HepG2 (cell line): ENCODE results near the gene KIAA1958. TPM values are rescaled to one million over a fixed set of nuclear protein-coding genes. Genes with fewer than 3 reads are reported as not detected.

ENCODE experiments used
- ATAC-seq: fragments of 200-7000 bp; cut with Tn5 transposase; 3 replicates; pipeline ENCODE4 v1.9.1; 2020; ENCODE audit warnings: mild to moderate bottlenecking, moderate library complexity
- BruUV-seq: library from RNA; stranded (reverse); fragments of 400-500 nt; replicated peaks from 2 replicates; lab custom pipeline; 2021; lab: Mats Ljungman, UMichigan
- CTCF ChIA-PET: fragments of 300-600 bp; formaldehyde crosslinking; extraction: SDS; loops from one replicate; lab custom pipeline; 2021; ENCODE audit warnings: low total read pairs, inconsistent platforms, low intra/inter-chr PET ratio; lab: Yijun Ruan, JAX
- POLR2A ChIA-PET: fragments of 350-600 bp; sonication (Branson Sonifier 250); formaldehyde crosslinking; loops from one replicate; lab custom pipeline; 2020; ENCODE audit warnings: antibody characterized with exemption, inconsistent platforms; lab: Yijun Ruan, JAX
- DNase-seq: peaks from one replicate; pipeline ENCODE4 v3.0.0-alpha.2; 2015; ENCODE audit warnings: low spot score
- FAIRE-seq: peaks from 3 replicates; lab custom pipeline; 2011; peaks lifted over from hg19 to GRCh38; lab: Jason Lieb, UNC
- H2AFZ ChIP-seq: one replicate; pipeline ENCODE4 v1.6.1; 2011; ENCODE audit warnings: low read length, inconsistent platforms
- H3K27ac ChIP-seq: fragments of 300-600 bp; 3 replicates; pipeline ENCODE4 v1.8.0; 2011; ENCODE audit warnings: mixed run types, mild to moderate bottlenecking, mixed read lengths, low read length, inconsistent platforms; ENCODE audit not compliant: insufficient read depth; ENCODE audit errors: extremely low read length
- H3K27me3 ChIP-seq, 2 experiments: fragments of 200-600 bp in 1 of 2; 2 replicates in 1 of 2; 3 replicates in 1 of 2; pipeline versions ENCODE4 v1.6.0 to v1.8.0; 2011; ENCODE audit warnings: low read length in 2 of 2, mild to moderate bottlenecking in 2 of 2, moderate library complexity in 2 of 2, inconsistent platforms in 1 of 2; ENCODE audit not compliant: insufficient read depth in 2 of 2, control insufficient read depth in 1 of 2
- H3K36me3 ChIP-seq, 2 experiments: fragments of 200-600 bp in 1 of 2; replicated peaks in 1 of 2; 2 replicates in 1 of 2; 3 replicates in 1 of 2; pipeline versions ENCODE4 v1.5.1 to v1.8.0; 2011; ENCODE audit warnings: low read length in 2 of 2, inconsistent platforms in 1 of 2; ENCODE audit not compliant: insufficient read depth in 2 of 2, control insufficient read depth in 1 of 2
- H3K4me1 ChIP-seq: 2 replicates; pipeline ENCODE4 v1.5.1; 2012; ENCODE audit warnings: low read length, inconsistent platforms; ENCODE audit not compliant: insufficient read depth
- H3K4me2 ChIP-seq: 2 replicates; pipeline ENCODE4 v1.6.0; 2011; ENCODE audit warnings: low read depth, low read length, inconsistent platforms
- H3K4me3 ChIP-seq, 3 experiments: fragments of 200-600 bp in 1 of 3; sonication (generic), shearing (Covaris generic) in 1 of 3; replicated peaks in 1 of 3; 2 replicates each; pipeline ENCODE4 v1.5.1; 2011 to 2016; ENCODE audit warnings: low read length in 3 of 3, inconsistent platforms in 2 of 3, low read depth in 2 of 3, mild to moderate bottlenecking in 2 of 3, control low read depth in 1 of 3, mixed read lengths in 1 of 3; ENCODE audit not compliant: insufficient read depth in 1 of 3
- H3K79me2 ChIP-seq: one replicate; pipeline ENCODE4 v1.6.1; 2011; ENCODE audit warnings: low read length, inconsistent platforms; ENCODE audit not compliant: insufficient read depth
- H3K9ac ChIP-seq: 2 replicates; pipeline ENCODE4 v1.6.0; 2011; ENCODE audit warnings: mild to moderate bottlenecking, low read depth, low read length, inconsistent platforms; ENCODE audit not compliant: insufficient read depth
- H3K9me3 ChIP-seq: 2 replicates; pipeline ENCODE4 v1.5.1; 2012; ENCODE audit warnings: mild to moderate bottlenecking, low read length
- H4K20me1 ChIP-seq: 2 replicates; pipeline ENCODE4 v1.6.0; 2011; ENCODE audit warnings: inconsistent platforms, mild to moderate bottlenecking, low read length, moderate library complexity; ENCODE audit not compliant: insufficient read depth
- ARID2 ChIP-seq: sonication (generic); formaldehyde crosslinking; IDR thresholded peaks from 2 replicates; pipeline ENCODE4 v1.8.1; 2022; ENCODE audit warnings: mild to moderate bottlenecking, missing genetic modification reagents, borderline replicate concordance
- ETV5 ChIP-seq: IDR thresholded peaks from 2 replicates; pipeline ENCODE4 v1.6.1; 2018; ENCODE audit warnings: missing biosample characterization, missing genetic modification reagents, inconsistent platforms, borderline replicate concordance
- HOXA3 ChIP-seq: sonication (generic); formaldehyde crosslinking; IDR thresholded peaks from 2 replicates; pipeline ENCODE4 v1.5.0; 2020; ENCODE audit warnings: missing genetic modification reagents
- MBD4 ChIP-seq: IDR thresholded peaks from 2 replicates; pipeline ENCODE4 v1.6.1; 2012; ENCODE audit warnings: low read length, inconsistent platforms, borderline replicate concordance
- NFE2 ChIP-seq: sonication (generic); formaldehyde crosslinking; IDR thresholded peaks from 2 replicates; pipeline ENCODE4 v1.4.0; 2020; ENCODE audit warnings: missing genetic modification reagents
- PHB2 ChIP-seq: fragments of 450-650 bp; IDR thresholded peaks from 2 replicates; pipeline ENCODE4 v1.6.1; 2018; ENCODE audit not compliant: partially characterized antibody
- THYN1 ChIP-seq: sonication (generic); formaldehyde crosslinking; IDR thresholded peaks from 2 replicates; pipeline ENCODE4 v1.8.1; 2023; ENCODE audit warnings: low read depth, mild to moderate bottlenecking, moderate library complexity, missing genetic modification reagents, borderline replicate concordance
- ZBTB1 ChIP-seq: sonication (generic); formaldehyde crosslinking; IDR thresholded peaks from 2 replicates; pipeline ENCODE4 v1.4.0; 2020; ENCODE audit warnings: missing genetic modification reagents, borderline replicate concordance
- ZBTB8A ChIP-seq: sonication (generic); formaldehyde crosslinking; IDR thresholded peaks from 2 replicates; pipeline ENCODE4 v1.4.0; 2020; ENCODE audit warnings: mild to moderate bottlenecking, low read depth, missing genetic modification reagents, borderline replicate concordance
- ZNF124 ChIP-seq: sonication (generic); formaldehyde crosslinking; IDR thresholded peaks from 2 replicates; pipeline ENCODE4 v1.4.0; 2020; ENCODE audit warnings: missing genetic modification reagents
- ZNF253 ChIP-seq: sonication (generic); formaldehyde crosslinking; IDR thresholded peaks from 2 replicates; pipeline ENCODE4 v1.8.0; 2022; ENCODE audit warnings: mild to moderate bottlenecking, missing genetic modification reagents, borderline replicate concordance
- ZNF350 ChIP-seq: sonication (generic); formaldehyde crosslinking; IDR thresholded peaks from 2 replicates; pipeline ENCODE4 v1.4.0; 2020; ENCODE audit warnings: mild to moderate bottlenecking, low read depth, missing genetic modification reagents, borderline replicate concordance
- ZNF652 ChIP-seq: IDR thresholded peaks from 2 replicates; pipeline ENCODE4 v1.6.1; 2016; ENCODE audit warnings: low read depth, borderline replicate concordance
- ZNF766 ChIP-seq: sonication (generic); formaldehyde crosslinking; IDR thresholded peaks from 2 replicates; pipeline ENCODE4 v1.5.0; 2020; ENCODE audit warnings: missing genetic modification reagents, borderline replicate concordance
- WGBS: methylation state at CpG from one replicate; pipeline ENCODE4 v1.1.6; 2017; ENCODE audit warnings: low lambda C conversion rate; 5-methylcytosine and 5-hydroxymethylcytosine counted together
- in situ Hi-C: cut with HindIII; loops from 2 replicates; pipeline ENCODE4 v1.10.0; 2017; ENCODE audit warnings: low pct_unique_long_range_greater_than_20kb; ENCODE audit not compliant: extremely low pct_ligation_motif_present
- intact Hi-C: fragments of 100-400 bp; cut with micrococcal nuclease; formaldehyde crosslinking; loops from one replicate; pipeline ENCODE4 v1.10.0; 2022; ENCODE audit not compliant: unreplicated experiment
- polyA plus RNA-seq, 8 experiments: library from polyadenylated mRNA; depleted of rRNA in 3 of 8; stranded (reverse) in 7 of 8; unstranded in 1 of 8; fragments of >200 nt; fragmentation: Illumina TruSeq in 4 of 8; extraction: Trizol in 4 of 8; gene quantifications; 2 replicates each; pipeline versions ENCODE4 v1.2.1 to v1.2.3, GENCODE V29; 2011 to 2016; ENCODE audit warnings: low read depth in 4 of 8, missing spikeins in 1 of 8, mixed read lengths in 1 of 8; ENCODE audit not compliant: insufficient read depth in 1 of 8
- total RNA-seq, 5 experiments: library from RNA; depleted of rRNA; stranded (reverse); fragments of >200 nt; fragmentation: Illumina TruSeq; extraction: Trizol; gene quantifications; 2 replicates each; pipeline ENCODE4 v1.2.3, GENCODE V29; 2016; ENCODE audit warnings: low read depth in 1 of 5
- TF ChIP-seq, protein P1 (sequence below): sonication (generic); formaldehyde crosslinking; conservative IDR thresholded peaks from 2 replicates; pipeline ENCODE4 v1.4.0; 2020; ENCODE audit warnings: missing genetic modification reagents
- TF ChIP-seq, protein P2 (sequence below): IDR thresholded peaks from 2 replicates; pipeline ENCODE4 v1.6.1; 2016; ENCODE audit warnings: low read depth

Gene KIAA1958
- total and polyA plus RNA-seq, 2 of the 13 experiments (the other 11 are each of a cell fraction or from before 2014, with no cell fraction given): 8.5 to 10.3 TPM

DNA sequence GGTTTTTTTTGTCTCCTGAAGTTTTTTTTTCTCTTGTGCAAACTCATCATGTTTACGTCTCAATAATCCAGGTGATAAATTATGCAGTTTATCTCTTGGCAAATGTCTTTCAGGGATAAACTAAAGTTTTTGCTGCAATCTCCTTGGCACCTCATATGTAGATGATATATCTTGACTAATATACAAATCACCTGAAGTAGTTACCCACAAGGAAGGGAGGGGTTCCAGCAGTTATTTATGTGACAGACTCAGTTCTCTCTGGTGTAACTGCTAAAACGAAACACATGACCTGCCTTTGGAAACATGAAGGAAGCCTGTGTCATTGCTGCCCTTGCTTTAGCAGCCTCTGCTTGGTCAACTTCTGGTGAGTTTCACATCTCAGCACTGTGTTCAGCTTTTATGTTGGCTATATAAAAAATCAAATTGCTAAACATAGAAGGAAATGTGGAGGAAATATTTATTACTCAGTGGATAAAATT, 39.3 kb upstream of the KIAA1958 start:
- WGBS: 92% methylated on average over 2 of the region's 2 CpGs
- Histone ChIP-seq H2AFZ (no peak overlapping the region), H3K27me3 (no peaks in the 10 kb centered on the region), H3K9me3 (no peaks in the 10 kb centered on the region), H3K9ac (no peak overlapping the region), H3K4me2 (no peak overlapping the region), H3K4me1 (peaks cover 3% of the 10 kb centered on the region; the same call in 1 of the 2 replicates), H3K79me2 (peaks cover 4% of the 10 kb centered on the region), H4K20me1 (no peaks in the 10 kb centered on the region), H3K36me3 (peaks cover 7 to 30% of the 10 kb centered on the region in 2 experiments), H3K4me3 (no peak overlapping the region), H3K27ac (no peak overlapping the region)
- CTCF ChIA-PET: no interaction called here
- no peak for ATAC-seq
- DNase-seq: no peak
- POLR2A ChIA-PET: interaction anchor here (0.5 kb wide), 1 partner anchor 247 kb away, joined by 3 read pairs; no protein-coding TSS in a partner anchor
- in situ Hi-C loops (no loop called here), intact Hi-C loops (loop anchor here (10.0 kb wide), 1 partner anchor 347 kb away; no protein-coding TSS in a partner anchor)
- no peak for FAIRE-seq
- BruUV-seq: no TSS peak
- no peak for TF ChIP-seq ZBTB8A (CRISPR knock-in tag)
- TF ChIP-seq ARID2 (CRISPR knock-in tag): no peak
- no peak for TF ChIP-seq ZNF652 (CRISPR knock-in tag)
- no peak for TF ChIP-seq PHB2
- TF ChIP-seq HOXA3 (CRISPR knock-in tag): no peak
- TF ChIP-seq THYN1 (CRISPR knock-in tag): no peak
- no peak for TF ChIP-seq ZNF350 (CRISPR knock-in tag)
- TF ChIP-seq, protein P1, sequence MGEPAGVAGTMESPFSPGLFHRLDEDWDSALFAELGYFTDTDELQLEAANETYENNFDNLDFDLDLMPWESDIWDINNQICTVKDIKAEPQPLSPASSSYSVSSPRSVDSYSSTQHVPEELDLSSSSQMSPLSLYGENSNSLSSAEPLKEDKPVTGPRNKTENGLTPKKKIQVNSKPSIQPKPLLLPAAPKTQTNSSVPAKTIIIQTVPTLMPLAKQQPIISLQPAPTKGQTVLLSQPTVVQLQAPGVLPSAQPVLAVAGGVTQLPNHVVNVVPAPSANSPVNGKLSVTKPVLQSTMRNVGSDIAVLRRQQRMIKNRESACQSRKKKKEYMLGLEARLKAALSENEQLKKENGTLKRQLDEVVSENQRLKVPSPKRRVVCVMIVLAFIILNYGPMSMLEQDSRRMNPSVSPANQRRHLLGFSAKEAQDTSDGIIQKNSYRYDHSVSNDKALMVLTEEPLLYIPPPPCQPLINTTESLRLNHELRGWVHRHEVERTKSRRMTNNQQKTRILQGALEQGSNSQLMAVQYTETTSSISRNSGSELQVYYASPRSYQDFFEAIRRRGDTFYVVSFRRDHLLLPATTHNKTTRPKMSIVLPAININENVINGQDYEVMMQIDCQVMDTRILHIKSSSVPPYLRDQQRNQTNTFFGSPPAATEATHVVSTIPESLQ (CRISPR knock-in tag): no peak
- no peak for TF ChIP-seq ZNF253 (CRISPR knock-in tag)
- no peak for TF ChIP-seq ZBTB1 (CRISPR knock-in tag)
- TF ChIP-seq MBD4: no peak
- TF ChIP-seq ETV5: no peak
- TF ChIP-seq ZNF124 (CRISPR knock-in tag): no peak
- no peak for TF ChIP-seq ZNF766 (CRISPR knock-in tag)
- TF ChIP-seq NFE2: no peak
- TF ChIP-seq, protein P2, sequence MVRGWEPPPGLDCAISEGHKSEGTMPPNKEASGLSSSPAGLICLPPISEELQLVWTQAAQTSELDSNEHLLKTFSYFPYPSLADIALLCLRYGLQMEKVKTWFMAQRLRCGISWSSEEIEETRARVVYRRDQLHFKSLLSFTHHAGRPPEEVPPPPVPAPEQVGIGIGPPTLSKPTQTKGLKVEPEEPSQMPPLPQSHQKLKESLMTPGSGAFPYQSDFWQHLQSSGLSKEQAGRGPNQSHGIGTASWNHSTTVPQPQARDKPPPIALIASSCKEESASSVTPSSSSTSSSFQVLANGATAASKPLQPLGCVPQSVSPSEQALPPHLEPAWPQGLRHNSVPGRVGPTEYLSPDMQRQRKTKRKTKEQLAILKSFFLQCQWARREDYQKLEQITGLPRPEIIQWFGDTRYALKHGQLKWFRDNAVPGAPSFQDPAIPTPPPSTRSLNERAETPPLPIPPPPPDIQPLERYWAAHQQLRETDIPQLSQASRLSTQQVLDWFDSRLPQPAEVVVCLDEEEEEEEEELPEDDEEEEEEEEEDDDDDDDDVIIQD: no peak
